ENCODE results near the gene VENTX.

Gene VENTX

DNA sequence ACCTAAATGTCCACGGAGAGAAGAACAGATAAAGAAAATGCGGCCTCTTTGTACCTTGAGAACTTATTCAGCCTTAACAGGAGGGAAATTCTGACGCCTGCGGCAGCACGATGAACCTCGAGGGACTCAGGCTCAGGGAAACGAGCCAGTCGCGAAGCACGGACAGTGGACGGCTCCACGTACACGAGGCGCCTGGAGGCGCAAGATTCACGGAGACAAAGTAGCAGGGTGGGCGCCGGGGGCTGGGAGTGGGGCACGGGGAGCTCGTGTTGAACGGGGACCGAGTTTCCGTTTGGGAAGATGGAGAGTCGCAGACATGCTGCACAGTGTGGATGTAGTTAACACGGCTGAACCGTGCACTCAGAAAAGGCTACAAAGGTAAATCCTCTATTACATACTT is 20.9 kb upstream of the VENTX start:
- Histone ChIP-seq H4K20me1 (ENCODE audit: insufficient read depth, low read length, poor library complexity, severe bottlenecking) (no peaks in the 10 kb centered on the region), H3K9me3 (ENCODE audit: insufficient read depth, low read depth, low read length) (peaks cover 14% of the 10 kb centered on the region; the same call in 1 of the 2 replicates), H3K4me1 (ENCODE audit: insufficient read depth, low read length, poor library complexity, severe bottlenecking) (no peaks in the 10 kb centered on the region)

DNA sequence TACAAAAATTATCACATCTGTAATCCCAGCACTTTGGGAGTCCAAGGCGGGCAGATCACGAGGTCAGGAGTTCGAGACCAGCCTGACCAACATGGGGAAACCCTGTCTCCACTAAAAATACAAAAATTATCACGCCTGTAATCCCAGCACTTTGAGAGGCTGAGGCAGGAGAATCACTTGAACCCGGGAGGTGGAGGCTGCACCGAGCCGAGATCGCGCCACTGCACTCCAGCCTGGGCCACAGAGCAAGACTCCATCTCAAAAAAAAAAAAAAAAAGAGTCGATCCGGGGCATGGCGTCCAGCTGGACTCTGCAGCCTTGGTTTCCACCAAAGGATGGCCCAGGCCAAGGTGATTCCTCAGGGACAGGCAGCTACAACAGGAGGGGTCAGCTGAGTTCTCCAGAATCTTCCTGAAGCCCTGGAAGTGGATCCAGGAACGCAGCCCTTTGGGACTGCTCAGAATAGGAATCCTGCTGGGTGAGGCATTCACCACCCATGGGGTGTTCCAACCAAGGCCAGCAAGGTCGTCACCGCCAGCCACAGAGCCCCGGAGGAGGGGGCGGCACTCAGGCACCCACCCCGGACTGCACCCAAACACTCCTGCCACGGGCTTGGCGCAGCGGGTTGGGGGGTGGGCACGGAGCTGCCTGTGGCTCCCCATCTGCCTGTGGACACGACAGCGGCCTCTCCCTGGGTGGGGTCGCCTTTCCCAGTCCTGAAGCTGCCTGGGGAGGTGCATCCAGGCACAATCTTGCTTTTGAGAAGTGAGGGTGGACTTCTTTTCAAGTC is 19.7 kb upstream of the VENTX start:
- TF ChIP-seq EZH2phosphoT487 (IDR thresholded peaks at IDR 0.05; ENCODE audit: borderline replicate concordance), result no peak
- TF ChIP-seq, protein P1, sequence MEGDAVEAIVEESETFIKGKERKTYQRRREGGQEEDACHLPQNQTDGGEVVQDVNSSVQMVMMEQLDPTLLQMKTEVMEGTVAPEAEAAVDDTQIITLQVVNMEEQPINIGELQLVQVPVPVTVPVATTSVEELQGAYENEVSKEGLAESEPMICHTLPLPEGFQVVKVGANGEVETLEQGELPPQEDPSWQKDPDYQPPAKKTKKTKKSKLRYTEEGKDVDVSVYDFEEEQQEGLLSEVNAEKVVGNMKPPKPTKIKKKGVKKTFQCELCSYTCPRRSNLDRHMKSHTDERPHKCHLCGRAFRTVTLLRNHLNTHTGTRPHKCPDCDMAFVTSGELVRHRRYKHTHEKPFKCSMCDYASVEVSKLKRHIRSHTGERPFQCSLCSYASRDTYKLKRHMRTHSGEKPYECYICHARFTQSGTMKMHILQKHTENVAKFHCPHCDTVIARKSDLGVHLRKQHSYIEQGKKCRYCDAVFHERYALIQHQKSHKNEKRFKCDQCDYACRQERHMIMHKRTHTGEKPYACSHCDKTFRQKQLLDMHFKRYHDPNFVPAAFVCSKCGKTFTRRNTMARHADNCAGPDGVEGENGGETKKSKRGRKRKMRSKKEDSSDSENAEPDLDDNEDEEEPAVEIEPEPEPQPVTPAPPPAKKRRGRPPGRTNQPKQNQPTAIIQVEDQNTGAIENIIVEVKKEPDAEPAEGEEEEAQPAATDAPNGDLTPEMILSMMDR (conservative IDR thresholded peaks at IDR 0.05; ENCODE audit: low read length), result no peak
- Histone ChIP-seq H3K79me2 (ENCODE audit: insufficient read depth, low read length) (no peaks in the 10 kb centered on the region), H2AFZ (ENCODE audit: low read length) (no peak overlapping the region), H3K4me3 (ENCODE audit: low read length, poor library complexity, severe bottlenecking) (no peak overlapping the region), H3K36me3 (ENCODE audit: insufficient read depth, low read length) (no peaks in the 10 kb centered on the region), H4K20me1 (ENCODE audit: insufficient read depth, low read length, poor library complexity, severe bottlenecking) (no peaks in the 10 kb centered on the region), H3K9me2 (replicated peaks; ENCODE audit: low read depth, low read length) (no peaks in the 10 kb centered on the region), H3K9ac (ENCODE audit: low read depth, low read length, poor library complexity, severe bottlenecking) (no peak overlapping the region), H3K9me3 (ENCODE audit: insufficient read depth, low read depth, low read length) (peaks cover 14% of the 10 kb centered on the region; the same call in 1 of the 2 replicates), H3K4me2 (ENCODE audit: low read depth, low read length, poor library complexity, severe bottlenecking) (no peak overlapping the region), H3K4me1 (ENCODE audit: insufficient read depth, low read length, poor library complexity, severe bottlenecking) (no peaks in the 10 kb centered on the region), H3F3A (ENCODE audit: low read depth) (no peaks in the 10 kb centered on the region), H3K27me3 (ENCODE audit: insufficient read depth, low read length, poor library complexity, severe bottlenecking) (no peaks in the 10 kb centered on the region)

More for the DNA sequence above, 20.9 kb upstream of the VENTX start:
- no peaks in the 10 kb centered on the region for H3K36me3 ChIP-seq (ENCODE audit: insufficient read depth, low read length)
- H3K9me2 ChIP-seq (replicated peaks; ENCODE audit: low read depth, low read length), result no peaks in the 10 kb centered on the region
- H3K4me3 ChIP-seq (ENCODE audit: low read length, poor library complexity, severe bottlenecking), result no peak overlapping the region
- H3F3A ChIP-seq (ENCODE audit: low read depth), result no peaks in the 10 kb centered on the region
- H3K27me3 ChIP-seq (ENCODE audit: insufficient read depth, low read length, poor library complexity, severe bottlenecking), result no peaks in the 10 kb centered on the region
- no peak overlapping the region for H3K4me2 ChIP-seq (ENCODE audit: low read depth, low read length, poor library complexity, severe bottlenecking)
- TF ChIP-seq, protein P1 (conservative IDR thresholded peaks at IDR 0.05; ENCODE audit: low read length), result no peak
- H3K79me2 ChIP-seq (ENCODE audit: insufficient read depth, low read length), result no peaks in the 10 kb centered on the region
- H2AFZ ChIP-seq (ENCODE audit: low read length), result no peak overlapping the region
- no peak overlapping the region for H3K9ac ChIP-seq (ENCODE audit: low read depth, low read length, poor library complexity, severe bottlenecking)

DNA sequence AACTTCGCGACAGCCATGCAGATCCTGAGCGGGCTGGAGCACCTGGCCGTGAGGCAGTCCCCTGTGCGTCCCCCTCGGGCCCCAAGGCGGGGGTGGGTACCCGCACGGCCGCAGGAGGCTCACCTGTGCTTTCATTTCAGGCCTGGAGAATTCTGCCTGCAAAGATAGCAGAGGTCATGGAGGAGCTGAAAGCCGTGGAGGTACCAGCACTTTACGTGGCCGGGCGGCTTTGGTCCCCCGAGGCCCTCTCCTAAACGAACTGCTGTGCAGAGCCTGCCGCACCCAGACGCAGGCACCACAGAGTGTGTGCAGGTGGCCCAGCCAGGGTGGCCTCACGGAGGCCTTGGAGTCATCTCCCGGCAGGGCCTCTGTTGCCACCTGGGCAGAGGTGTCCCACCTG is 18.8 kb upstream of the VENTX start:
- H3K79me2 ChIP-seq (ENCODE audit: insufficient read depth, low read length), result no peaks in the 10 kb centered on the region
- H3K27me3 ChIP-seq (ENCODE audit: insufficient read depth, low read length, poor library complexity, severe bottlenecking), result no peaks in the 10 kb centered on the region
- H3K9me3 ChIP-seq (ENCODE audit: insufficient read depth, low read depth, low read length), result peaks cover 10% of the 10 kb centered on the region; the same call in 1 of the 2 replicates
- no peaks in the 10 kb centered on the region for H3K36me3 ChIP-seq (ENCODE audit: insufficient read depth, low read length)
- H3K4me2 ChIP-seq (ENCODE audit: low read depth, low read length, poor library complexity, severe bottlenecking), result no peak overlapping the region
- no peaks in the 10 kb centered on the region for H3K9me2 ChIP-seq (replicated peaks; ENCODE audit: low read depth, low read length)
- H2AFZ ChIP-seq (ENCODE audit: low read length), result no peak overlapping the region
- TF ChIP-seq, protein P1 (conservative IDR thresholded peaks at IDR 0.05; ENCODE audit: low read length), result no peak
- TF ChIP-seq EZH2phosphoT487 (IDR thresholded peaks at IDR 0.05; ENCODE audit: borderline replicate concordance), result no peak
- H3K4me3 ChIP-seq (ENCODE audit: low read length, poor library complexity, severe bottlenecking), result no peak overlapping the region
- H3F3A ChIP-seq (ENCODE audit: low read depth), result no peaks in the 10 kb centered on the region
- H3K4me1 ChIP-seq (ENCODE audit: insufficient read depth, low read length, poor library complexity, severe bottlenecking), result no peaks in the 10 kb centered on the region
- no peaks in the 10 kb centered on the region for H4K20me1 ChIP-seq (ENCODE audit: insufficient read depth, low read length, poor library complexity, severe bottlenecking)
- H3K9ac ChIP-seq (ENCODE audit: low read depth, low read length, poor library complexity, severe bottlenecking), result no peak overlapping the region

All from Loucy (cell line).